Measurements from ENCODE around the gene BEND6. TPM values are rescaled to one million over a fixed set of nuclear protein-coding genes. Genes with fewer than 3 reads are reported as not detected.

Gene BEND6
- total RNA-seq, 3 donors from 2014 or later (not counting 1 experiment from before 2014, with no cell fraction given): not detected

GRCh38 chr6:56930846-56931245 lies 24.1 kb upstream of the BEND6 start:
- 75% methylated on average over 1 of the region's 2 CpGs for WGBS (ENCODE audit: insufficient coverage)
- no peak overlapping the region for H3K4me3 Mint-ChIP-seq
- Histone ChIP-seq H3K27ac (ENCODE audit: low read length) (no peak overlapping the region), H3K4me1 (ENCODE audit: control insufficient read depth, insufficient read depth, low read length) (no peaks in the 10 kb centered on the region), H3K36me3 (ENCODE audit: control insufficient read depth, insufficient read depth, low read length) (no peaks in the 10 kb centered on the region), H3K4me3 (ENCODE audit: low read length) (no peak overlapping the region), H3K9me3 (ENCODE audit: control insufficient read depth, insufficient read depth, low read length) (no peaks in the 10 kb centered on the region), H3K27me3 (ENCODE audit: control insufficient read depth, insufficient read depth, low read length) (no peaks in the 10 kb centered on the region)
- no peak for DNase-seq
- intact Hi-C loops (cut with micrococcal nuclease): no loop called here
- H3K27me3 Mint-ChIP-seq (ENCODE audit: low read depth in 2 of 2): peaks cover 15 to 28% of the 10 kb centered on the region in 2 donors
- no peaks in the 10 kb centered on the region for H3K4me1 Mint-ChIP-seq
- TF ChIP-seq CTCF (IDR thresholded peaks at IDR 0.05): no peak
- H3K36me3 Mint-ChIP-seq: no peaks in the 10 kb centered on the region
- no peak for ATAC-seq
- H3K9me3 Mint-ChIP-seq: no peaks in the 10 kb centered on the region
- H3K27ac Mint-ChIP-seq: no peak overlapping the region

DNA sequence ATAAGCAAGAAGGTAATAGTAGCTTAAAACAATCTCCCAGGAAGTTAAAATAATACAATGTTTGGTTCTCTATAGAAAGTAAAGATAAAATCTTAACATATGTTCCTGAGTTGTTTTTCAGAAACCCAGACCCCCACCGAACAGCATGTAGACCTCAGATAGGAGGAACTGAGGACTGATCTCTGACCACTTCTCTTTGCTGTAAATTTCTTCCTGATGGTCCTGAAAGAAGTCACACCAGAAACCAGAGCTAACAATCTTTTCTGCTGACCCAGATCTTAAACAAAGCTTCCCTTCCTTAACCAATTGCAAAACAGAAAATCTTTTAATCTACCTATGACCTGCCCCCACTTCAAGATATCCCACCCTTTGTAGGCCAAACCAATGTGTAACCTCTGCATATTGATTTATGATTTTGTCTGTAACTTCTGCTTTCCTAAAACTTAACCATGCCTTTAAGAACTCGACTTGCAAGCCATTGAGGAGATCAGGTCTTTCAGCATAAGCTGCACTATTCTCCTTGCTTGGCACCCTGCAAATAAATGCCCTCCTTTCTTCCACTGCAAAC lies 21.9 kb upstream of the BEND6 start:
- 9% methylated on average over 2 of the region's 2 CpGs for WGBS (ENCODE audit: insufficient coverage)
- DNase-seq (no peak), ATAC-seq (no peak)
- no peak overlapping the region for H3K4me3 ChIP-seq (ENCODE audit: low read length)
- Mint-ChIP-seq H3K4me1 (no peaks in the 10 kb centered on the region), H3K27me3 (ENCODE audit: low read depth in 2 of 2) (peaks cover 5 to 12% of the 10 kb centered on the region in 2 donors), H3K4me3 (no peak overlapping the region), H3K27ac (no peak overlapping the region), H3K9me3 (no peaks in the 10 kb centered on the region), H3K36me3 (no peaks in the 10 kb centered on the region)
- H3K4me1 ChIP-seq (ENCODE audit: control insufficient read depth, insufficient read depth, low read length): no peaks in the 10 kb centered on the region
- H3K9me3 ChIP-seq (ENCODE audit: control insufficient read depth, insufficient read depth, low read length): no peaks in the 10 kb centered on the region
- no peak for TF ChIP-seq CTCF (IDR thresholded peaks at IDR 0.05)
- H3K27me3 ChIP-seq (ENCODE audit: control insufficient read depth, insufficient read depth, low read length): no peaks in the 10 kb centered on the region
- intact Hi-C loops (cut with micrococcal nuclease): no loop called here
- H3K27ac ChIP-seq (ENCODE audit: low read length): no peak overlapping the region
- no peaks in the 10 kb centered on the region for H3K36me3 ChIP-seq (ENCODE audit: control insufficient read depth, insufficient read depth, low read length)

DNA sequence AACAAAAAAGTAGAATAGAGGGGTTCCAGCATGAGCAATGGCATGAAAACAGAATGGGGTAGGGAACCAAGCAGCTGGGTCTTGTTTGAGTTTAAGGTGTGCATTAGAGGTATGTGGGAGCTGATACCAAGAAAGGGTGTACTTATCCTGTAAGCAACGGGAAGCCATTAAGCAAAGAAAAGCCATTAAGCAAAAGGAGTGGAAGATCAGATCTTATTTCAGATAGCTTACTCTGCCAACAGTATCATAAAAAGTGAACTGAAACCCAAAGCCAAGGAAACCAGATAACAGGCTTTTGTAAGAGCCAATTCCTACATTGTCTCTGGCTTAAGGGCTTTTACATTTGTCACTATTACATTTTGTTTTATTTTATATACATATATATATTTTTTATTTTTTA lies 21.3 kb upstream of the BEND6 start:
- Histone ChIP-seq H3K27me3 (ENCODE audit: control insufficient read depth, insufficient read depth, low read length) (no peaks in the 10 kb centered on the region), H3K9me3 (ENCODE audit: control insufficient read depth, insufficient read depth, low read length) (no peaks in the 10 kb centered on the region), H3K4me3 (ENCODE audit: low read length) (no peak overlapping the region), H3K27ac (ENCODE audit: low read length) (no peak overlapping the region), H3K4me1 (ENCODE audit: control insufficient read depth, insufficient read depth, low read length) (no peaks in the 10 kb centered on the region), H3K36me3 (ENCODE audit: control insufficient read depth, insufficient read depth, low read length) (no peaks in the 10 kb centered on the region)
- intact Hi-C loops (cut with micrococcal nuclease): no loop called here
- Mint-ChIP-seq H3K9me3 (no peaks in the 10 kb centered on the region), H3K4me3 (no peak overlapping the region), H3K4me1 (no peaks in the 10 kb centered on the region), H3K36me3 (no peaks in the 10 kb centered on the region), H3K27ac (no peak overlapping the region), H3K27me3 (ENCODE audit: low read depth in 2 of 2) (peaks cover 3 to 5% of the 10 kb centered on the region in 2 donors)
- ATAC-seq (no peak), DNase-seq (no peak)
- no peak for TF ChIP-seq CTCF (IDR thresholded peaks at IDR 0.05)
- 17% methylated on average over 1 of the region's 1 CpG for WGBS (ENCODE audit: insufficient coverage)

DNA sequence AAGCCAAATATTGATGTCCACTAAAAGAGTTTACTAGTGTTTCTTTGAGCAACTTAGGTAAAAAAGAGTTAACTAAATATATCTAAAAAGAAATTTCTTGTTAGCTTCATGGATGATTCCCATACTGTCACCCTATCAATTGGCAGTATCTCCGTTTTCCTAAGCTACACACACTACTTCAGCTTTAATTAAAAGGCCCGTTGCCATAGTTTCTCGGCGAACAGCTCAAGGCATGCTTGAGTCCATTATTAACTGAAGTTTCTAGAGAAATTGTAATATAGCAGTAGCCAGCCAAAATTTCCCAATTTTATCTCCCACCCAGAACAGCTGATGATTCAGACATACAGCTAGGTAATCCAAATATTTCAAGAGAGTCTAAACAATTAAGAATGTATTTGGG lies 20.0 kb upstream of the BEND6 start:
- H3K9me3 Mint-ChIP-seq: peaks cover 0 to 3% of the 10 kb centered on the region in 2 donors
- Histone ChIP-seq H3K4me1 (ENCODE audit: control insufficient read depth, insufficient read depth, low read length) (no peaks in the 10 kb centered on the region), H3K4me3 (ENCODE audit: low read length) (no peak overlapping the region), H3K9me3 (ENCODE audit: control insufficient read depth, insufficient read depth, low read length) (no peaks in the 10 kb centered on the region), H3K27me3 (ENCODE audit: control insufficient read depth, insufficient read depth, low read length) (no peaks in the 10 kb centered on the region), H3K27ac (ENCODE audit: low read length) (no peak overlapping the region), H3K36me3 (ENCODE audit: control insufficient read depth, insufficient read depth, low read length) (no peaks in the 10 kb centered on the region)
- DNase-seq (no peak), ATAC-seq (no peak)
- intact Hi-C loops (cut with micrococcal nuclease): no loop called here
- no peaks in the 10 kb centered on the region for H3K36me3 Mint-ChIP-seq
- no peaks in the 10 kb centered on the region for H3K4me1 Mint-ChIP-seq
- no peak overlapping the region for H3K4me3 Mint-ChIP-seq
- no peak overlapping the region for H3K27ac Mint-ChIP-seq
- TF ChIP-seq CTCF (IDR thresholded peaks at IDR 0.05): no peak
- peaks cover 3 to 5% of the 10 kb centered on the region in 2 donors for H3K27me3 Mint-ChIP-seq (ENCODE audit: low read depth in 2 of 2)
- 85% methylated on average over 1 of the region's 4 CpGs for WGBS (ENCODE audit: insufficient coverage)

All from natural killer cell (primary cell).